HG03175 (cell line): ENCODE results near the gene UBXN2A.
"Not testable (repeated sequence)": the region's sequence is repeated elsewhere in the genome, so short reads cannot be mapped to it uniquely, and the experiment has no call there.

Experiments used
- ATAC-seq: cut with Tn5 transposase; IDR thresholded peaks from one replicate; pipeline ENCODE4 v1.9.1; 2021; ENCODE audit warnings: mild to moderate bottlenecking, moderate library complexity; ENCODE audit not compliant: unreplicated experiment

Gene UBXN2A

GRCh38 chr2:23940718-23941620 is 706 bp downstream of the UBXN2A start:
- ATAC-seq = peak; percentile 58

DNA sequence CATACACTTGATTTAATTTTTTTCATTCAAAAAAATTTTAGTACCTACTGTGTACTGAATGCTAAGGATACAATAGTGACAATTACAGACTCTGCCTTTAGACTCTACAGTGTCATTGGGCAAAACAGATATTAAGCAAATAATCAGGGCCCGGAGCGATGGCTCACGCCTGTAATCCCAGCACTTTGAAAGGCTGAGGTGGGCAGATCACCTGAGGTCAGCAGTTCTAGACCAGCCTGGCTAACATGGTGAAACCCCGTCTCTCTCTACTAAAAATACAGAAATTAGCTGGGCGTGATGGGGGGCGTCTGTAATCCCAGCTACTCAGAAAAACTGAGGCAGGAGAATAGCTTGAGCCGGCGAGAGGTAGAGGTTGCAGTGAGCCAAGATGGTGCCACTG is 1.4 kb downstream of the UBXN2A start:
- no peak for ATAC-seq

DNA sequence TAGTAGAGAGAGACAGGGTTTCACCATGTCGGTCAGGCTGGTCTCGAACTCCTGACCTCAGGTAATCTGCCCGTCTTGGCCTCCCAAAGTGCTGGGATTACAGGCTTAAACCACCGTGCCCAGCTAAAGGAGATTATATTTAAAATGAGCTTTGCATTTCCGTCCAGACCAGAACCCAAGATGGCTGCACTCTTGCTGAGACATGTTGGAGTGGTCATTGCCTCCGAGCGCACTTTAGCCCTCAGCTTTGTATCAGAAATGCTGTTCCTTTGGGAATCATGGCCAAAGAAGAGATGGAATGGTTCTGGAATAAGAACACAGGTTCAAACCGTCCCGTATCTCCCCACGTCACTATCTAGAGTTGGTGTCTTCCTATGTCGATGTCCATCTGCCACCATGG is 3.4 kb downstream of the UBXN2A start:
- no peak for ATAC-seq

GRCh38 chr2:23944527-23944926 is 4.3 kb downstream of the UBXN2A start:
- ATAC-seq = no peak

DNA sequence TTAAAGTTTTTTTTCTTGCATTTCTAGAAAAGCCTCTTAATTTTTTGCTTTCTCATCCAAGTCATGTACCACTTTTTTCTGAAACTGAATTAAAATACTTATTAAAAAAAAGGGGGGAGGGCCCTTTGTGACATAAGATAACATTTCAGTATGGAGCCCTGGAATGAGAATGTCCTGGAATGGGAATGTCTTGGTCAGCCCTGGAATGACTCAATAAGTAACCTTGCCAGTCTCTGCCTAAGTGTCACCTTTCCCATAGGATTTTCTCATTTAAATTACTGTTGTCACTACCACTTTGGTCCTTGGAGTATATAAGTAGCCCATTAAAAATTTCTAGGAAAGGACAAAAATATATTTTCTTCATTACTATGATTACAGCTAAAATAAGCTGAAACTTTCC is 4.7 kb downstream of the UBXN2A start:
- no peak for ATAC-seq

DNA sequence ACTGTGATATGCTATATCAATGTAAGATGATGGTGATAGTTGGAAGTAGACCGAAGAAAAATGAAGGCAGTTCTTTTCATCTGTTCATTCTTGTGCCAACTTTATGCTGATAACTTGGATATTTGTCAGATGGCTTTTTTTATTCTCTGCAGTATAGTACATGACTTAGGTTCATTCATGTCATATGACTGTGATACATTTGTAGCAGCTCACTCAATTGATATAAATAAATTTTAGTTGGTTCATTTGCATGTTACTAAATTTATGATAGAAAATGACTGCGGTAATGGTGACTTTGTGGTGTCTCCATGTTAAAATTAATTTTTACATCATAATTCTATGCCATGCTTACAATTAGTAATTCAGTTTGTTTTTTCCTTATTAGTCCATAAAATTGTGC is 7.1 kb downstream of the UBXN2A start:
- no peak for ATAC-seq

GRCh38 chr2:23952558-23952957 is 12.3 kb downstream of the UBXN2A start:
- ATAC-seq = not testable (repeated sequence)

- no peak for ATAC-seq
Observed at GRCh38 chr2:23953625-23954024, 13.4 kb downstream of the UBXN2A start.

GRCh38 chr2:23954325-23955014 is 14.2 kb downstream of the UBXN2A start:
- ATAC-seq = no peak

- no peak for ATAC-seq
Observed at GRCh38 chr2:23967846-23968245, 27.6 kb downstream of the UBXN2A start.

DNA sequence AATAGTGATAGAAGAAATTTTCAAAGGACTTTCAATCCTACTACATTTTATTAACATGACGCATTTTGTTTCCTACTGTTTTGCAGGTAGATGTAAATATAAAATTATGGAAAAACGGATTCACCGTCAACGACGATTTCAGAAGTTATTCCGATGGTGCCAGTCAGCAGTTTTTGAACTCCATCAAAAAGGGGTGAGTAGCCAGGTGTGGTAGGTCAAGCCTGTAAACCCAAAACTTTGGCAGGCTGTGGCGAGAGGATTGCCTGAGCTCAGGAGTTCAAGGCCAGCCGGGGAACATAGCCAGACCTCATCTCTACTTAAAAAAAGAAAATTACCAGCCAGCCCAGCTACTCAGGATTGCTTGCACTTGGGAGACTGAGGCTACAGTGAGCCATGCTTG is 36.6 kb downstream of the UBXN2A start:
- no peak for ATAC-seq

DNA sequence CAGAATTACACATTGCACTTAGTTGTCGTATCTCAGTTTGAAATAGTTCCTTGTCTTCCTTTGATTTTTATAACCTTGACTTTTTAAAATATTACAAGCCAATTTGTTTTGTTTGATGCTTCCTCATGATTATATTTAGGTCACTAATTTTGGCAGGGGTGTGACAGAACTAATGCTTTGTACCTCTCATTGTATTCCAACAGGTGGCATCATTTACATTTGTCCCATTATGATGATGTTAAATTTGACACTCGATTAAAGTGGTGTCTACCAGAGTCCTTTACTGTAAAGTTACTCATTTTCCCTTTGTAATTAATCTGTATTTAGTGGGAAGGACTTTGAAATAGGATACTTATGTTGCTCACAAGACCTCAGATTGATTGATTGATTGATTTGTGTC is 48.1 kb downstream of the UBXN2A start:
- no peak for ATAC-seq

DNA sequence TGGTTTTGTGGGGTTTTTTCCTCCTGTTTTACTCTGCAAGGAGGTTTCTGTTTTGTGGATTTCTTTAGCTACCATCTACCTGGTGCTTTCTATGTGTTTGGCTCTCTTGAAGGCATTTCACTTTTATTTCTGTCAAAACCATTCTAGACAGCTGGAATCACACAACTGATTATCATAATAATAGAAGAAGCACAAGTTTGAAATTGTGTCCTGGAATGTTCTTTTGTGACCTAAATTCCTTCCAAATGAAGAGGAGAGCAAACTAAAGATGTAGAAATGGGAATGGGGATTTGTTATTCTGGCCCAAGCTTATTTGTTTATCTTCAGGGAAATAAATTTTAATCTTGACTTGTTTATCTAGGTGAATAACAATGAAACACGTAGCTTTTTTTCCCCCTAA is 52.7 kb downstream of the UBXN2A start:
- ATAC-seq = no peak

GRCh38 chr2:23993736-23994269 is 53.5 kb downstream of the UBXN2A start:
- ATAC-seq = no peak

GRCh38 chr2:23994567-23994966 is 54.3 kb downstream of the UBXN2A start:
- ATAC-seq = no peak

DNA sequence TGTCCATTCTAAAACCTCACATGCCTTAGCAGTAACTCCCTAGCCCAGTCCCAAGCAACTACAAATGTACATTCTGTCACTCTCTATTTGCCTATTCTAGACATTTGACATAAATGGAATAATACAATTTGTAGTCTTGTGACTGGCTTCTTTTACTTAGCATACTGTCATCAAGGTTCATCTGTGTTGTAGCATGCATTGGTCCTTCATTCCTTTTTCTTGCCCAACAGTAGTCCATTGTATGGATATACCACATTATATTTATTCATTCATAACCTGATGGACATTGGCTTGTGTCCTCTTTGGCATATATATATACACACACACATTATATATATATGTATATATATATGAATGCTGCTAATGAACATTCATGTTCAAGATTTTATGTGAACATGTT is 67.4 kb downstream of the UBXN2A start:
- no peak for ATAC-seq

DNA sequence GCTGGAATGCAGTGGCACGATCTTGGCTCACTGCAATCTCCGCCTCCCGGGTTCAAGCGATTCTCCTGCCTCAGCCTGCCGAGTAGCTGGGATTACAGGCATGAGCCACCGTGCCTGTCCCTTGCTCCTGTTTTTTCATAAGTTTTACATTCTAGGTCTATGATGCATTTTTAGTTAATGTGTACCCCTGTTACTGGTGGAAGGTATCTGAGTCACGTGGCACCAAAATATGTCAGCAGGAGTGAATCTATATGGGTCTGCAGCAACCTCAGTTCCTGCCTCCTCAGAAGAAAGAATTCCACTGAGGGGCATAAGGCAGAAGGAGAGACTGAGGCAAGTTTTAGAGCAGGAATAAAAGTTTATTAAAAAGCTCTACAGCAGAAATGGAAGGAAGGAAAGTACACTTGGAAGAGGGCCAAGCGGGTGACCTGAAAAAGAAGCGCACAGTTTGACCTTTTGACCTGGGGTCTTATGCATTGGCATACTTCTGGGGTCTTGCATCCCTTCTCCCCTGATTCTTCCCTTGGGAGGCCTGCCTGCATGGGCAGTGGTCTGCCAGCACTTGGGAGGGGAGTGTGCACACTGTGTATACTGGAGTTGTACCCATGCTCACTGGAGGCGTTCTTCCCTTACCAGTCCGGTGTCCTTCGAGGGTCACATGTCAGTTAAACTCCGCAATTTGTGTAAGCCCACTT is 68.6 kb downstream of the UBXN2A start:
- ATAC-seq = no peak

DNA sequence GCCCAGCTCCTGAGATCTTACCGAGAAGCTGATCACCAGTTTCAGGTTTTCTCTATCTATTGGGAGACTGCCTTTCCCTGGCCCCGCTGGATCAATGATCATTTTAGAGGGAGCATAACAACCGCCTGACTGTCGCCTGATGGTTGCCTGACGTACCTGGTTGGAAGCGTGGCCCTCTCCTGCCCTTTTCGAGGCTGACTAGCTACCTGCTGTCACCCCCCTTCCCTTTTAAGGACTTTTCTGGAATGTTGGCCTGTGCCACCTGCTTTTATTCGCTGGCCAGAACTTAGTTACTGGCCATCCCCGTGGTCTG is 69.1 kb downstream of the UBXN2A start:
- no peak for ATAC-seq

GRCh38 chr2:24009680-24010476 is 69.6 kb downstream of the UBXN2A start, which contains the start of gene MFSD2B:
TSS of gene MFSD2B (plus strand) at chr2:24010085. CDS start at chr2:24010097, 12 bp downstream.
- ATAC-seq = no peak

DNA sequence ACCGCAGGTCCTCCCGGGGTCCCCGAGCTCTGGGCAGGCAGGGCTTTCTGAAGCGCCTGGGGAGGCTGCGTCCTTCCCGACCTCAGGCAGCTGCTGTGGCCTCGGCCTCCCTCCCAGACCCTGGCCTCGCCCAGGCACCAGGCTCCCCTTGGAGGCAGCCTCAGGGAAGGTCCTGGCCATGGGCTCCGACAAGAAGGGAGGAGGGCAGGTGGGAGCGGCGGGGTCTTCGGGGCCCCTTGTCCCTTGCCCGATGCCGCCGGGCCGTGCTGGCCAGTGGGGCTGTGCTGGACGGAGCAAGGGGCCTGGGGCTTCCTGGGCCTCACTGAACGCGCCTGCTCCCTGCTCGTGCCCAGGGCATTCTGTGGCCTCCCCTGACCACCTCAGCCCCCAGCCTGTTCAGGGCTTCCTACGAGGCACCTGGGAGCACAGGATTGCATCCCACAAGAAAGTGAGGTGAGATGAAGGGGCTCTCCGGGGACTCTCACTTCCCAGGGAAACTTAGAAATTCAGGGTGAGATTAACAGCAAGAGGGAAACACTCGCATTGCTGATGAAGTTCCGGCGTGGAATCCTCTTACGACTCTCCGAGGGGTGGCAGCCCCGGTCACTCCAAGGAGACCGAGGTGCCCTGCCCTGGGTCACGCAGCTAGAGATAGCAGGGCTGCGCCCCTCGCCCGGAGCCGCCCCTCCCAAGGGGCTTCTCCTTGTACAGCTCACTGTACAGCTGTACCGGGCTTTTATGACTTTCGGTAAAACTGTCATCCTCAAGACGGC is 70.4 kb downstream of the UBXN2A start:
- no peak for ATAC-seq
